Ovary (tissue), 9 donors: ENCODE data around the gene PRKD2. TPM values are rescaled to one million over a fixed set of nuclear protein-coding genes. Genes with fewer than 3 reads are reported as not detected.

Experiments
- DNase-seq, 5 donors: peaks; one replicate each; pipeline ENCODE4 v3.0.0-alpha.2; 2019 to 2020
- H3K27ac ChIP-seq, 2 donors: fragments of 200-600 bp; one replicate each; pipeline versions ENCODE4 v1.5.1 to v1.8.0; 2019 to 2022
- H3K27me3 ChIP-seq: fragments of 200-600 bp; one replicate; pipeline ENCODE4 v1.8.0; 2022
- H3K36me3 ChIP-seq: fragments of 200-600 bp; sonication (generic); one replicate; pipeline ENCODE4 v1.5.1; 2019
- H3K4me1 ChIP-seq: one replicate; pipeline ENCODE4 v1.8.1; 2013; ENCODE audit warnings: mild to moderate bottlenecking, moderate library complexity; ENCODE audit not compliant: insufficient read depth
- H3K4me3 ChIP-seq: fragments of 200-600 bp; sonication (generic); one replicate; pipeline ENCODE4 v1.5.1; 2017
- H3K9me3 ChIP-seq, 2 donors: fragments of 200-600 bp in 1 of 2; sonication (generic) in 1 of 2; one replicate each; pipeline versions ENCODE4 v1.5.1 to v1.8.1; 2013 to 2019; ENCODE audit warnings: mild to moderate bottlenecking in 1 of 2, moderate library complexity in 1 of 2
- CTCF ChIP-seq, 3 donors: fragments of 450-650 bp in 2 of 3; fragments of 200-600 bp in 1 of 3; IDR thresholded peaks; one replicate each; pipeline versions ENCODE4 v1.5.1 to v1.8.0; 2016 to 2022; ENCODE audit warnings: antibody characterized with exemption in 3 of 3, mild to moderate bottlenecking in 1 of 3
- EP300 ChIP-seq: sonication (generic); formaldehyde crosslinking; IDR thresholded peaks from one replicate; pipeline ENCODE4 v1.6.1; 2017; ENCODE audit warnings: antibody characterized with exemption
- POLR2A ChIP-seq: fragments of 450-650 bp; IDR thresholded peaks from one replicate; pipeline ENCODE4 v1.6.1; 2017; ENCODE audit warnings: antibody characterized with exemption, mild to moderate bottlenecking, moderate library complexity
- WGBS, 3 donors: extraction: QIAGEN DNeasy Blood & Tissue Kit in 1 of 3; methylation state at CpG; one replicate each; pipeline versions ENCODE4 v1.1.5 to v1.1.7; 2013 to 2017; 5-methylcytosine and 5-hydroxymethylcytosine counted together
- intact Hi-C, 4 donors: fragments of 100-400 bp; cut with DNase I; formaldehyde crosslinking; loops; one replicate each; pipeline versions ENCODE4 v1.11.0 to v1.15.1; 2022 to 2023
- microRNA counts: library from miRNA; unstranded; fragments of <30 nt; microRNA quantifications from one replicate; lab custom pipeline; 2016
- microRNA-seq, 3 donors: library from miRNA; unstranded; fragments of <30 nt; microRNA quantifications; one replicate each; pipeline versions ENCODE4 to v1.2.0, GENCODE V29; 2019 to 2020
- polyA plus RNA-seq, 2 donors: library from polyadenylated mRNA; stranded (reverse); fragments of 200-250 nt in 1 of 2; fragments of 350-450 nt in 1 of 2; fragmentation: Illumina TruSeq in 1 of 2; extraction: RNeasy Lipid Tissue Mini Kit (QIAGEN cat#74804) in 1 of 2; gene quantifications; one replicate each; pipeline ENCODE4 v1.2.3, GENCODE V29; 2013 to 2014
- small RNA-seq: library from RNA; depleted of rRNA; stranded (forward); fragments of <200 nt; gene quantifications from one replicate; pipeline ENCODE3, GENCODE V24; 2016
- total RNA-seq, 7 donors: library from RNA; depleted of rRNA in 2 of 7; stranded (reverse); fragments of >200 nt in 2 of 7; fragmentation: NEBNext Ultra II Directional in 3 of 7; extraction: Animal tissue kit (Norgen Biotek cat#: 25700) in 3 of 7; gene quantifications; one replicate each; pipeline versions ENCODE4 v1.1.0 to v1.2.4, GENCODE V29; 2016 to 2023
- donor health status: DM: no; HTN: no; CAD: no; lungs with moderate emphysema.
- donor health status: DM: no; HTN: no; CAD: no.
- donor health status: Bipolar disorder and iron deficiency.
- donor health status: DM: yes; HTN: yes; CAD: no.
- donor health status: DM: no; HTN: no; CAD: no.
- donor health status: DM: yes; HTN: yes; CAD: no.

Gene PRKD2
- total and polyA plus RNA-seq, 9 donors: 17.7 to 55.4 (median 40.0) TPM

DNA sequence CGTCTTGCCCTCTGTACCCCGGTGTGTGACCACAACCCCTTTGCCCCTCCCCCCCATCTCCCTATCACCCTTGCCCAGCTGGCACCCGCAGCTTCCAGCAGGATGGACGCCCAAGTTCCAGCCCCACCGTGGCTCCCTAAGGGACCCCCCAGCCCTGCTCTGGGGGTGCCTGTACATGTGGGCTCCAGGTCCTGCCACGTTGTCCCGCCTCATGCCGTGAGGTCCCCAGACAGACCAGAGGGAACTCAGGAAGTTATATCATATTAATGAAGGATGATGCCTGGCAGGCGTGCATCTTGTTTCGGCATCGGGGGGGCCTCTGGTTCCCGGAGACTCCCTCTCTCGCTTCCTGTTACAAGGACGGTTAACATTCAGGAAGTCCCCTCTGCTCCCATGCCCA lies 90.5 kb downstream of the PRKD2 start:
- intact Hi-C loops: no loop called here
- H3K4me1 ChIP-seq: no peaks in the 10 kb centered on the region
- H3K4me3 ChIP-seq: no peak overlapping the region
- no peaks in the 10 kb centered on the region for H3K9me3 ChIP-seq
- TF ChIP-seq POLR2A: no peak
- TF ChIP-seq CTCF (IDR thresholded peaks at IDR 0.05): no peak
- TF ChIP-seq EP300: no peak
- no peak for DNase-seq
- no peaks in the 10 kb centered on the region for H3K27me3 ChIP-seq
- 67 to 71% (median 68%) methylated on average over 13 to 14 of the region's 14 CpGs for WGBS, 3 donors
- no peak overlapping the region for H3K27ac ChIP-seq
- no peaks in the 10 kb centered on the region for H3K36me3 ChIP-seq

GRCh38 chr19:46625731-46626130 lies 91.2 kb downstream of the PRKD2 start:
- H3K27ac ChIP-seq: peak overlapping the region in 1 of 2 donors; percentile 21
- no peak overlapping the region for H3K4me3 ChIP-seq
- no peak for TF ChIP-seq POLR2A
- TF ChIP-seq CTCF (IDR thresholded peaks at IDR 0.05): no peak
- TF ChIP-seq EP300: no peak
- DNase-seq: peak in 1 of 5 donors; percentile 34
- intact Hi-C loops: no loop called here
- H3K36me3 ChIP-seq: no peaks in the 10 kb centered on the region
- no peaks in the 10 kb centered on the region for H3K4me1 ChIP-seq
- H3K27me3 ChIP-seq: no peaks in the 10 kb centered on the region
- WGBS, 3 donors: 75 to 79% (median 79%) methylated on average over 12 of the region's 12 CpGs
- H3K9me3 ChIP-seq: no peaks in the 10 kb centered on the region

DNA sequence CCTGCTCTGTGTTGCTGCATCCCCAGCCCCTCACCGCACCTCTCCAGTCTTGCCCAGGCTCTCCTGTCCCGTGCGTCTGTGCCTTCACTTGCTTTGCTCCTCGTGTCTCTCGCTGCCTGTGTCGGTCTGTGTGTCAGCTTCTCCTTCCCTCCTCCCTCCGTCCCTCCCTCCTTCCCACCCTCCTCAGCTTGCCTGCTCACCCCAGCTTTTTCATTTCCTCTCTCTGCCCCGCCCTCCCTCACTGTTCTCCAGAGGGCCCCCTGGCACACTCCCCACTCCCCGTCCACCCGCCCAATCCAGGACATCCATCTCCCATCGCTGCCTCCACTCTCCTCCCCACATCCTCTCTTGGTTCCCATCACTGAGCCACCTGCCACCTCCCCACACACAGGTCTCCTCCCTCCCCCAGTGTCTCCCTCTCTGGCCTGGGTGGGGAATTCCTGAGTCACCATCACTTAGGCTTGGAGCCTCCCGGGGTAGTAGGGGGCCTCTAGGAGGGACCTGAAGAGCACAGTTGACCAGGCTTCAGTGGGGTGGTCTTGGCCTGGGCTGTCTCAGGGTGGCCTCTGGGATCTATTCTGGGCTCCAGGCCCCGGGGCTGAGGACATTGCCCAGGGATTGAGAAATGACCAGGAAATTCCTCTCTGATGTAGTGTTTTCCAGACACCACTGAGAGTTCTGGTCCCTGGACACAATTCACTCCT lies 91.8 kb downstream of the PRKD2 start, which contains the start of gene PTGIR:
Gene PTGIR, minus strand, starts transcription at position 132 of the 704 bp plus-strand sequence. CDS start 864 bp downstream, outside the sequence.
- Histone ChIP-seq H3K4me1 (no peaks in the 10 kb centered on the region), H3K27ac (peak within 1 kb of the TSS in 1 of 2 donors; percentile 21), H3K27me3 (no peaks in the 10 kb centered on the region), H3K36me3 (no peaks in the 10 kb centered on the region), H3K4me3 (no peak within 1 kb of the TSS), H3K9me3 (no peaks in the 10 kb centered on the region)
- peak in 1 of 5 donors; percentile 74 for DNase-seq
- TF ChIP-seq EP300 (peak; percentile 22), POLR2A (peak; percentile 22), CTCF (IDR thresholded peaks at IDR 0.05) (no peak)
- intact Hi-C loops: no loop called here
- WGBS, 3 donors: 25 to 43% (median 41%) methylated on average over 13 of the region's 13 CpGs

MicroRNAs encoded within 50 kb of the gene (microRNA counts, 767-probe panel; counts per million panel counts)
- microRNA hsa-miR-320e (lab: Ali Mortazavi, UCI): 3,290 counts per million, percentile 86 among the panel's probes with 10 or more counts

Small RNA genes lying within 50 kb of the gene (microRNA-seq; reads per million reads assigned to microRNA genes)
- 4.5 to 12.9 (median 9.1) reads per million in 3 donors for gene MIR320E

Small RNA genes lying within 50 kb of the gene (small RNA-seq; reads per million reads assigned to genes)
- gene MIR320E (0.30 reads per million), gene RF00019 (not detected), gene RN7SL364P (not detected)

Other genes with a start within 250 kb of the PRKD2 start
- 10 to 100 TPM in 6 of 7 donors, 1 to 10 TPM in 1; 8.8 to 35.3 (median 32.8) TPM for gene PNMA8A, start 245.6 kb downstream of the PRKD2 start, total RNA-seq
- 10 to 100 TPM in 1 of 2 donors, 1 to 10 TPM in 1; 9.9 to 13.2 TPM for gene PNMA8A, start 245.6 kb downstream of the PRKD2 start, polyA plus RNA-seq
- 10 to 100 TPM in 1 of 7 donors, 1 to 10 TPM in 6; 2.8 to 10.6 (median 6.2) TPM for gene PNMA8B, start 221.2 kb downstream of the PRKD2 start, total RNA-seq
- 1 to 10 TPM in 1 of 2 donors, under 1 TPM in 1; 0.97 to 5.2 TPM for gene PNMA8B, start 221.2 kb downstream of the PRKD2 start, polyA plus RNA-seq
- 100 to 1,000 TPM in 5 of 7 donors, 10 to 100 TPM in 2; 80.5 to 312 (median 225) TPM for gene CALM3, start 115.8 kb downstream of the PRKD2 start, total RNA-seq
- 100 to 1,000 TPM; 191 to 646 TPM for gene CALM3, start 115.8 kb downstream of the PRKD2 start, polyA plus RNA-seq
- 1 to 10 TPM in 3 of 7 donors, under 1 TPM in 4; 0.24 to 1.5 (median 0.71) TPM for gene PTGIR, start 92.0 kb downstream of the PRKD2 start, total RNA-seq
- 1 to 10 TPM in 1 of 2 donors, under 1 TPM in 1; 0.55 to 1.8 TPM for gene PTGIR, start 92.0 kb downstream of the PRKD2 start, polyA plus RNA-seq
- gene GNG8, start 80.9 kb downstream of the PRKD2 start, total RNA-seq: not detected
- not detected for gene GNG8, start 80.9 kb downstream of the PRKD2 start, polyA plus RNA-seq
- gene DACT3, start 55.9 kb downstream of the PRKD2 start, total RNA-seq: 10 to 100 TPM in 6 of 7 donors, 1 to 10 TPM in 1; 7.6 to 56.5 (median 20.8) TPM
- gene DACT3, start 55.9 kb downstream of the PRKD2 start, polyA plus RNA-seq: 10 to 100 TPM; 15.2 to 51.3 TPM
- gene FKRP, start 28.9 kb upstream of the PRKD2 start, total RNA-seq: 10 to 100 TPM; 10.9 to 24.4 (median 19.0) TPM
- gene FKRP, start 28.9 kb upstream of the PRKD2 start, polyA plus RNA-seq: 10 to 100 TPM; 10.7 to 12.0 TPM
- gene STRN4, start 29.3 kb upstream of the PRKD2 start, total RNA-seq: 10 to 100 TPM; 37.3 to 85.3 (median 59.1) TPM
- gene STRN4, start 29.3 kb upstream of the PRKD2 start, polyA plus RNA-seq: 10 to 100 TPM; 34.8 to 59.3 TPM
- gene SLC1A5, start 71.5 kb upstream of the PRKD2 start, total RNA-seq: 100 to 1,000 TPM in 1 of 7 donors, 10 to 100 TPM in 6; 42.4 to 339 (median 65.1) TPM
- 10 to 100 TPM; 26.8 to 47.9 TPM for gene SLC1A5, start 71.5 kb upstream of the PRKD2 start, polyA plus RNA-seq
- gene AP2S1, start 133.7 kb upstream of the PRKD2 start, total RNA-seq: 10 to 100 TPM; 39.9 to 86.3 (median 57.0) TPM
- 10 to 100 TPM; 57.0 to 78.2 TPM for gene AP2S1, start 133.7 kb upstream of the PRKD2 start, polyA plus RNA-seq
- 10 to 100 TPM; 20.9 to 74.8 (median 51.2) TPM for gene ARHGAP35, start 143.9 kb upstream of the PRKD2 start, total RNA-seq
- gene ARHGAP35, start 143.9 kb upstream of the PRKD2 start, polyA plus RNA-seq: 10 to 100 TPM; 23.1 to 32.5 TPM